Measurements from ENCODE around the gene TBK1. TPM values are rescaled to one million over a fixed set of nuclear protein-coding genes. Genes with fewer than 3 reads are reported as not detected.

The TBK1 gene
- total RNA-seq, 4 donors from 2014 or later: 22.6 to 38.4 (median 32.1) TPM

GRCh38 chr12:64456119-64456518 lies 4.2 kb downstream of the TBK1 start:
- no peaks in the 10 kb centered on the region for H3K27me3 ChIP-seq
- peaks cover 0 to 31% of the 10 kb centered on the region in 2 donors for H3K36me3 ChIP-seq
- no peak overlapping the region for H3K27ac ChIP-seq
- H3K9me3 ChIP-seq: no peaks in the 10 kb centered on the region
- TF ChIP-seq EP300 (IDR thresholded peaks at IDR 0.05) (no peak), CTCF (IDR thresholded peaks at IDR 0.05) (no peak), POLR2AphosphoS5 (IDR thresholded peaks at IDR 0.05) (no peak), POLR2A (IDR thresholded peaks at IDR 0.05) (no peak)
- H3K4me3 ChIP-seq: no peak overlapping the region
- no peak for ATAC-seq
- H3K4me1 ChIP-seq: peaks cover 0 to 57% (median 9%) of the 10 kb centered on the region in 3 donors

GRCh38 chr12:64457032-64457431 lies 5.1 kb downstream of the TBK1 start:
- Histone ChIP-seq H3K27me3 (no peaks in the 10 kb centered on the region), H3K27ac (no peak overlapping the region), H3K36me3 (peaks cover 0 to 40% of the 10 kb centered on the region in 2 donors), H3K4me3 (no peak overlapping the region), H3K9me3 (no peaks in the 10 kb centered on the region), H3K4me1 (peaks cover 0 to 53% (median 12%) of the 10 kb centered on the region in 3 donors)
- no peak for TF ChIP-seq POLR2AphosphoS5 (IDR thresholded peaks at IDR 0.05)
- TF ChIP-seq POLR2A (IDR thresholded peaks at IDR 0.05): no peak
- no peak for TF ChIP-seq EP300 (IDR thresholded peaks at IDR 0.05)
- no peak for TF ChIP-seq CTCF (IDR thresholded peaks at IDR 0.05)
- 54 to 65% methylated on average over 4 to 6 of the region's 6 CpGs for WGBS, 2 donors (ENCODE audit: low coverage in 1 of 2)
- no peak for ATAC-seq

GRCh38 chr12:64457466-64457865 lies 5.5 kb downstream of the TBK1 start:
- H3K4me1 ChIP-seq: peaks cover 0 to 53% (median 12%) of the 10 kb centered on the region in 3 donors
- TF ChIP-seq EP300 (IDR thresholded peaks at IDR 0.05): no peak
- TF ChIP-seq POLR2A (IDR thresholded peaks at IDR 0.05): no peak
- TF ChIP-seq CTCF (IDR thresholded peaks at IDR 0.05): no peak
- no peak for TF ChIP-seq POLR2AphosphoS5 (IDR thresholded peaks at IDR 0.05)
- H3K27me3 ChIP-seq: no peaks in the 10 kb centered on the region
- H3K4me3 ChIP-seq: no peak overlapping the region
- peaks cover 0 to 42% of the 10 kb centered on the region in 2 donors for H3K36me3 ChIP-seq
- no peak overlapping the region for H3K27ac ChIP-seq
- no peak for ATAC-seq
- 79 to 93% methylated on average over 3 of the region's 3 CpGs for WGBS, 2 donors (ENCODE audit: low coverage in 1 of 2)
- H3K9me3 ChIP-seq: no peaks in the 10 kb centered on the region

- H3K4me3 ChIP-seq: no peak overlapping the region
- no peaks in the 10 kb centered on the region for H3K9me3 ChIP-seq
- no peak for ATAC-seq
- peaks cover 0 to 45% of the 10 kb centered on the region in 2 donors for H3K36me3 ChIP-seq
- H3K27ac ChIP-seq: no peak overlapping the region
- 82 to 84% methylated on average over 3 to 4 of the region's 4 CpGs for WGBS, 2 donors (ENCODE audit: low coverage in 1 of 2)
- no peaks in the 10 kb centered on the region for H3K27me3 ChIP-seq
- H3K4me1 ChIP-seq: peaks cover 0 to 49% (median 12%) of the 10 kb centered on the region in 3 donors
- TF ChIP-seq POLR2A (IDR thresholded peaks at IDR 0.05): no peak
These were observed 6.0 kb downstream of the TBK1 start for GRCh38 chr12:64457923-64458322.

GRCh38 chr12:64459394-64459891 lies 7.5 kb downstream of the TBK1 start:
- WGBS, 2 donors (ENCODE audit: low coverage in 1 of 2): 23 to 31% methylated on average over 3 of the region's 3 CpGs
- no peak for ATAC-seq
- Histone ChIP-seq H3K4me3 (peak overlapping the region; percentile 25 to 32), H3K27ac (peak overlapping the region; percentile 11 to 67 (median 42)), H3K27me3 (no peaks in the 10 kb centered on the region), H3K4me1 (peaks cover 0 to 35% (median 12%) of the 10 kb centered on the region in 3 donors), H3K36me3 (peaks cover 0 to 60% of the 10 kb centered on the region in 2 donors), H3K9me3 (no peaks in the 10 kb centered on the region)
- TF ChIP-seq POLR2A (IDR thresholded peaks at IDR 0.05): no peak

- ATAC-seq: no peak
- TF ChIP-seq CTCF (IDR thresholded peaks at IDR 0.05) (no peak), POLR2A (IDR thresholded peaks at IDR 0.05) (no peak), EP300 (IDR thresholded peaks at IDR 0.05) (no peak), POLR2AphosphoS5 (IDR thresholded peaks at IDR 0.05) (no peak)
- Histone ChIP-seq H3K36me3 (peaks cover 8 to 68% of the 10 kb centered on the region in 2 donors), H3K4me1 (peaks cover 0 to 27% (median 12%) of the 10 kb centered on the region in 3 donors), H3K27me3 (no peaks in the 10 kb centered on the region), H3K27ac (no peak overlapping the region), H3K4me3 (no peak overlapping the region), H3K9me3 (no peaks in the 10 kb centered on the region)
- 55 to 81% methylated on average over 2 of the region's 2 CpGs for WGBS, 2 donors (ENCODE audit: low coverage in 1 of 2)
These were observed 9.9 kb downstream of the TBK1 start for GRCh38 chr12:64461634-64462414.
